ENCODE results near the gene PPP2R5C. TPM values are rescaled to one million over a fixed set of nuclear protein-coding genes. Genes with fewer than 3 reads are reported as not detected.
A peak's percentile ranks its signal among the peaks of the same experiment; 100 is the strongest.

The PPP2R5C gene
- total and polyA plus RNA-seq, 9 of the 15 experiments (the other 6 are each of a cell fraction or from before 2014, with no cell fraction given): 284 to 617 (median 395) TPM

DNA sequence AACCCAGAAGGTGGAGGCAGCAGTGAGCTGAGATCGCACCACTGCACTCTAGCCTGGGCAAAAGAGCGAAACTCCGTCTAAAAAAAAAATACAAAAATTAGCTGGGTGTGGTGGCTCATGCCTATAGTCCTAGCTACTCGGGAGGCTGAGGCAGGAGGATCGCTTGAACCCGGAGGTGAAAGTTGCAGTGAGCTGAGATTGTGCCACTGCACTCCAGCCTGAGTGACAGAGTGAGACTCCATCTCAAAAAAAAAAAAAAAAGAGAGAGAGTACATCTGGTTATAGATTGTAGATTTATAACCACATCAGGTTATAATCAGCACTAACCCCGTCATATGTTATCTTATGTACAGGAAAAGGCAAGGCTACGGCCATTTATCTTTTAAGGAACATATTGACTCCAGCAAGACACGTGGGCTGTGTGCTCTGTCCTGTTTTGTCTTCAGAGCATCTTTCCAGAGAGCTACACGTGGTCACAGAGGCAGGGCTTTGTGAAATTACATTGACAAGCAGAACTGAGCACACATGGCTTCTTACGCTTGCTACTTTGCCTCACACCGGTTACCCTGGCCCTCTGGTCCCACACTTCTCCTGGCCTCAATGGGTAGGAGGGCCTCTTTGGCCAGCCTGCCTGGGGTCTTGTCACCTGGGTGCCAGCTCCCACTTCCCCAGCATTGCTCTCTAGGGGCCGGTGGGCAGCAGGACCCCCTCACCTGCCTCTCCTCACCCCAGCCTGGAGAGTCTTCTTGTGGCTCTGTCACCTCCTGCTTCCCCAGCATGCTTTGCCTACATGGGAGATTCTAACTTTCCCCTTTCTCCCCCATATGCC lies 196.1 kb downstream of the PPP2R5C start (continued):
- TF ChIP-seq, protein P1, sequence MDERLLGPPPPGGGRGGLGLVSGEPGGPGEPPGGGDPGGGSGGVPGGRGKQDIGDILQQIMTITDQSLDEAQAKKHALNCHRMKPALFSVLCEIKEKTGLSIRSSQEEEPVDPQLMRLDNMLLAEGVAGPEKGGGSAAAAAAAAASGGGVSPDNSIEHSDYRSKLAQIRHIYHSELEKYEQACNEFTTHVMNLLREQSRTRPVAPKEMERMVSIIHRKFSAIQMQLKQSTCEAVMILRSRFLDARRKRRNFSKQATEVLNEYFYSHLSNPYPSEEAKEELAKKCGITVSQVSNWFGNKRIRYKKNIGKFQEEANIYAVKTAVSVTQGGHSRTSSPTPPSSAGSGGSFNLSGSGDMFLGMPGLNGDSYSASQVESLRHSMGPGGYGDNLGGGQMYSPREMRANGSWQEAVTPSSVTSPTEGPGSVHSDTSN (CRISPR knock-in tag; IDR thresholded peaks at IDR 0.05; ENCODE audit: low read depth): no peak
- TF ChIP-seq, protein P1 (tag; conservative IDR thresholded peaks at IDR 0.05; ENCODE audit: low read depth): 0 out of 2 replicates have a peak, but pooled peaks have one; percentile 13
- no peak for TF ChIP-seq ZNF239 (CRISPR knock-in tag; IDR thresholded peaks at IDR 0.05)
- TF ChIP-seq ATF1 (CRISPR knock-in tag; IDR thresholded peaks at IDR 0.05): no peak
- no peak for TF ChIP-seq ATF1 (tag; IDR thresholded peaks at IDR 0.05)
- TF ChIP-seq ELF1 (tag; IDR thresholded peaks at IDR 0.05): no peak
- no peak for TF ChIP-seq HLTF (IDR thresholded peaks at IDR 0.05)
- no peak for TF ChIP-seq TRIM28 (IDR thresholded peaks at IDR 0.05)
- TF ChIP-seq ZNF551 (CRISPR knock-in tag; IDR thresholded peaks at IDR 0.05): no peak
- TF ChIP-seq, protein P2, sequence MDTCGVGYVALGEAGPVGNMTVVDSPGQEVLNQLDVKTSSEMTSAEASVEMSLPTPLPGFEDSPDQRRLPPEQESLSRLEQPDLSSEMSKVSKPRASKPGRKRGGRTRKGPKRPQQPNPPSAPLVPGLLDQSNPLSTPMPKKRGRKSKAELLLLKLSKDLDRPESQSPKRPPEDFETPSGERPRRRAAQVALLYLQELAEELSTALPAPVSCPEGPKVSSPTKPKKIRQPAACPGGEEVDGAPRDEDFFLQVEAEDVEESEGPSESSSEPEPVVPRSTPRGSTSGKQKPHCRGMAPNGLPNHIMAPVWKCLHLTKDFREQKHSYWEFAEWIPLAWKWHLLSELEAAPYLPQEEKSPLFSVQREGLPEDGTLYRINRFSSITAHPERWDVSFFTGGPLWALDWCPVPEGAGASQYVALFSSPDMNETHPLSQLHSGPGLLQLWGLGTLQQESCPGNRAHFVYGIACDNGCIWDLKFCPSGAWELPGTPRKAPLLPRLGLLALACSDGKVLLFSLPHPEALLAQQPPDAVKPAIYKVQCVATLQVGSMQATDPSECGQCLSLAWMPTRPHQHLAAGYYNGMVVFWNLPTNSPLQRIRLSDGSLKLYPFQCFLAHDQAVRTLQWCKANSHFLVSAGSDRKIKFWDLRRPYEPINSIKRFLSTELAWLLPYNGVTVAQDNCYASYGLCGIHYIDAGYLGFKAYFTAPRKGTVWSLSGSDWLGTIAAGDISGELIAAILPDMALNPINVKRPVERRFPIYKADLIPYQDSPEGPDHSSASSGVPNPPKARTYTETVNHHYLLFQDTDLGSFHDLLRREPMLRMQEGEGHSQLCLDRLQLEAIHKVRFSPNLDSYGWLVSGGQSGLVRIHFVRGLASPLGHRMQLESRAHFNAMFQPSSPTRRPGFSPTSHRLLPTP (IDR thresholded peaks at IDR 0.05; ENCODE audit: borderline replicate concordance, extremely low read depth, insufficient read length): no peak
- no peak for TF ChIP-seq KDM5B (IDR thresholded peaks at IDR 0.05; ENCODE audit: insufficient replicate concordance, low read depth, low read length)
- no peak for TF ChIP-seq RBM25 (IDR thresholded peaks at IDR 0.05; ENCODE audit: low read depth, low read length, severe bottlenecking)
- no peak for TF ChIP-seq KAT8 (IDR thresholded peaks at IDR 0.05; ENCODE audit: low read depth)
- no peak for TF ChIP-seq RAD21 (CRISPR knock-in tag; conservative IDR thresholded peaks at IDR 0.05 in 1 of 2, IDR thresholded peaks at IDR 0.05 in 1 of 2)
- TF ChIP-seq, protein P3, sequence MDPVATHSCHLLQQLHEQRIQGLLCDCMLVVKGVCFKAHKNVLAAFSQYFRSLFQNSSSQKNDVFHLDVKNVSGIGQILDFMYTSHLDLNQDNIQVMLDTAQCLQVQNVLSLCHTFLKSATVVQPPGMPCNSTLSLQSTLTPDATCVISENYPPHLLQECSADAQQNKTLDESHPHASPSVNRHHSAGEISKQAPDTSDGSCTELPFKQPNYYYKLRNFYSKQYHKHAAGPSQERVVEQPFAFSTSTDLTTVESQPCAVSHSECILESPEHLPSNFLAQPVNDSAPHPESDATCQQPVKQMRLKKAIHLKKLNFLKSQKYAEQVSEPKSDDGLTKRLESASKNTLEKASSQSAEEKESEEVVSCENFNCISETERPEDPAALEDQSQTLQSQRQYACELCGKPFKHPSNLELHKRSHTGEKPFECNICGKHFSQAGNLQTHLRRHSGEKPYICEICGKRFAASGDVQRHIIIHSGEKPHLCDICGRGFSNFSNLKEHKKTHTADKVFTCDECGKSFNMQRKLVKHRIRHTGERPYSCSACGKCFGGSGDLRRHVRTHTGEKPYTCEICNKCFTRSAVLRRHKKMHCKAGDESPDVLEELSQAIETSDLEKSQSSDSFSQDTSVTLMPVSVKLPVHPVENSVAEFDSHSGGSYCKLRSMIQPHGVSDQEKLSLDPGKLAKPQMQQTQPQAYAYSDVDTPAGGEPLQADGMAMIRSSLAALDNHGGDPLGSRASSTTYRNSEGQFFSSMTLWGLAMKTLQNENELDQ (CRISPR knock-in tag; IDR thresholded peaks at IDR 0.05; ENCODE audit: borderline replicate concordance): no peak
- TF ChIP-seq, protein P4, sequence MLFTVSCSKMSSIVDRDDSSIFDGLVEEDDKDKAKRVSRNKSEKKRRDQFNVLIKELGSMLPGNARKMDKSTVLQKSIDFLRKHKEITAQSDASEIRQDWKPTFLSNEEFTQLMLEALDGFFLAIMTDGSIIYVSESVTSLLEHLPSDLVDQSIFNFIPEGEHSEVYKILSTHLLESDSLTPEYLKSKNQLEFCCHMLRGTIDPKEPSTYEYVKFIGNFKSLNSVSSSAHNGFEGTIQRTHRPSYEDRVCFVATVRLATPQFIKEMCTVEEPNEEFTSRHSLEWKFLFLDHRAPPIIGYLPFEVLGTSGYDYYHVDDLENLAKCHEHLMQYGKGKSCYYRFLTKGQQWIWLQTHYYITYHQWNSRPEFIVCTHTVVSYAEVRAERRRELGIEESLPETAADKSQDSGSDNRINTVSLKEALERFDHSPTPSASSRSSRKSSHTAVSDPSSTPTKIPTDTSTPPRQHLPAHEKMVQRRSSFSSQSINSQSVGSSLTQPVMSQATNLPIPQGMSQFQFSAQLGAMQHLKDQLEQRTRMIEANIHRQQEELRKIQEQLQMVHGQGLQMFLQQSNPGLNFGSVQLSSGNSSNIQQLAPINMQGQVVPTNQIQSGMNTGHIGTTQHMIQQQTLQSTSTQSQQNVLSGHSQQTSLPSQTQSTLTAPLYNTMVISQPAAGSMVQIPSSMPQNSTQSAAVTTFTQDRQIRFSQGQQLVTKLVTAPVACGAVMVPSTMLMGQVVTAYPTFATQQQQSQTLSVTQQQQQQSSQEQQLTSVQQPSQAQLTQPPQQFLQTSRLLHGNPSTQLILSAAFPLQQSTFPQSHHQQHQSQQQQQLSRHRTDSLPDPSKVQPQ (CRISPR knock-in tag; IDR thresholded peaks at IDR 0.05; ENCODE audit: borderline replicate concordance): no peak
- TF ChIP-seq PYGO2 (tag; IDR thresholded peaks at IDR 0.05): 0 out of 2 replicates have a peak, but pooled peaks have one; percentile 18
